ENCODE results near the gene NDP.

The NDP gene, protein sequence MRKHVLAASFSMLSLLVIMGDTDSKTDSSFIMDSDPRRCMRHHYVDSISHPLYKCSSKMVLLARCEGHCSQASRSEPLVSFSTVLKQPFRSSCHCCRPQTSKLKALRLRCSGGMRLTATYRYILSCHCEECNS

DNA sequence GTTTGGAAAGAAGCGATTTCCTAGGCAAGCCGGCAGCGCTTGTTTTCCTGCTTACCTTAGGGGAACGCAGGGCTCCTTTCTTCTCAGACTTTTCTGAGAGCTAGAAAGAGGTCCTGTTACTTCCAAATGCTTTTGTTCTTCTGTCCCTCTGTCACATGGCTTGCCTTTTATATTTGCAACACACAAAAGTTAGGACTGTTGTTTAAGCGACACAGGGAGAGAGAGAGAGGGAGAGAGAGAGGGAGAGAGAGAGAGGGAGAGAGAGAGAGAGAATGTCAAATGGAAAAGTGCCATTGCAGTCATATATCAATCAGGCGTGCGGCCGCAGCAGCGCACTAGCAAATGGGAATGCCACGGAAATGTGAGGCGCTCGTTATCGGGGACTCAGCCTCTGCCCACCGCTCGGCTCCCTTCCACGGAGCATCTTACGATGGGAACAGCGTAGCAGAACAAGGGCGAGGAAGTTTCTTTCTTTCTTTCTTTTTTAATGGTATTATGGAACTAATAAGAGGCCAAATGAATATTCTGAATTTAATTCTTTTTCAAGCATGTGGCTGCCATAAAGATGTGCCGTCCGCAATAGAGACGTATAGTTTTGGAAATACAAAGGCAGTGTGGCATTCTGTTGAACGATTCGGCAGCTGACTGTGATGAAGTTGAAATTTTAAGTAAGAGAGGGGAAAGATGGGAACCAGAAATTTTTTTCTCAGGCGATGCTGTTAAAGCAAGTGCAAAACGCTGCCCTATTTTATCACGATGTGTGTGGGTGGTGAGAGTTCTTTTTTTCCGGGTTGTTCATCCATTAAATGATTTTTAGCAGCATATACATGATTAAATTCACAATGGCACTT, at the start of gene NDP:
TSS of gene NDP (minus strand) at position 142 of the 851 bp plus-strand sequence. CDS start 14,745 bp downstream, outside the sequence.
- DNase-seq, result no peak

GRCh38 chrX:44022964-44023363, 49.8 kb upstream of the NDP start:
- DNase-seq, result no peak

DNA sequence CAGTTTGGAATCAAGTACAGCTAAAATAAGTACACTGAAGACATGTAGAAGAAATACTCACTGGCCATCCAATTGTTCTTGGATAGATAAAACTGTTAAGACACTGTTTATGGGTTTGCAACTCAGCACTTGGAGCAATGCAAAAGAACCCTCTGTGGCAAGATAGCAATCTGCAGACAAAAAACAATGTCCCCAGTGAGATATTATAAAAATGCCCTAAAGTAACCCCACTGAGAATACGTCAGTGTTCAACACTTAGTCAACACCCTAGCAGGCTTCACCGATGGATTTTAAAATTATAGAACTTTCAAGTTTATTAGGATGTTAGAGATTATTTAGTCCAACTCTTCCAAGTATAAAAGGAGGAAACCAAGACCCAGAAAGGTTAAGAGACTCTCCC, 47.5 kb upstream of the NDP start:
- DNase-seq, result no peak

DNA sequence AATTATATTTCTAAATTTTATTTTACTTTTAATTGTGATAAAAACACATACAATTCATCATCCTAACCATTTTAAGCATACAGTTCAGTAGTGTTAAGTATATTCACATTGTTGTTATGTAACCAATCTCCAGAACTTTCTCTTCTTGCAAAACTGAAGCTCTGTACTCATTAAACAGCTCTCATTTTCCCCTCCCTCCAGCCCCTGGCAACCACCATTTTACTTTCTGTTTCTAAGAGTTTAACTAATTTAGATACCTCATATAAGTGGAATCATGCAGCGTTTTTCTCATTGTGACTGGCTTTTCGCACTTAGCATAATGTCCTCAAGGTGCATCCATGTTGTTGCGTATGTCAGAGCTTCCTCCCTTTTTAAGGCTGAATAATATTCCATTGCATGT, 46.7 kb upstream of the NDP start:
- DNase-seq, result no peak

- no peak for DNase-seq
Observed at GRCh38 chrX:44017676-44018075, 44.5 kb upstream of the NDP start.

GRCh38 chrX:44016906-44017305, 43.7 kb upstream of the NDP start:
- no peak for DNase-seq

GRCh38 chrX:44012484-44013096, 39.4 kb upstream of the NDP start:
- DNase-seq, result no peak

DNA sequence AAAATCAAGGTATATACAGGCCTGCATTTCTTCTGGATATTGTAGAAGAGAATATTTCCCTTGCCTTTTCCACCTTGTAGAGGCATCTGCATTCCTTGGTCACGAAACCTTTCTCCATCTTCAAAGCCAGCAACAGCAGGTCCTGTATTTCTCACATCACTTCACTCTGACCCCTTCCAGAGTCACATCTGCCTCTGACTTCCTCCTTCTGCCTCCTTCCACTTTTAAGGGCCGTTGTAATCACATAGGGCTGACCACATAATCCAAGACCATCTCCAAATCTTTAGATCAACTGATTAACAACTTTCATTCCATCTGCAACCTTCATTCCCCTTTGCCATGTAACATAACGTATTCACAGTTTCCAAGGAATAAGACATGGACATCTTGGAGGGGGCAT, 38.3 kb upstream of the NDP start:
- DNase-seq, result no peak

DNA sequence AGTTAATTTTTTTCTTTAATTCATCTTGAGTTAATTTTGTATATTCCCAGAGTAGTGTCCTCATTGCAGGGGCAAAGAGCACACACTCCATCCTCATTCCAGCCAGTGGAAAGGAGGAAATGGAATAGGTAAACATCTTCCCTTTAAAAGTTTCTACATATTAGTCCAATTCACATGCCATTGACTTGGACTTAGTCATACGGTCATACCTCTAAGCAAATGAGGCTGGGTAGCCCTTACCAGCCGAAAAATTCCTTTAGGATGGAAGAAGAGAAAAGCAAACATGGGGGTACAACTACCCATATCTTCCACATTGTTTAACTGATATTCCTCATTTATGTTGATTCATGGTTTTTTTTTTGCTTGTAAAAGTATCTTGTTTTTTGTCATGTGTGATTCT, 37.4 kb upstream of the NDP start:
- DNase-seq, result no peak

- DNase-seq, result no peak
Observed at GRCh38 chrX:44006081-44006480, 32.9 kb upstream of the NDP start.

DNA sequence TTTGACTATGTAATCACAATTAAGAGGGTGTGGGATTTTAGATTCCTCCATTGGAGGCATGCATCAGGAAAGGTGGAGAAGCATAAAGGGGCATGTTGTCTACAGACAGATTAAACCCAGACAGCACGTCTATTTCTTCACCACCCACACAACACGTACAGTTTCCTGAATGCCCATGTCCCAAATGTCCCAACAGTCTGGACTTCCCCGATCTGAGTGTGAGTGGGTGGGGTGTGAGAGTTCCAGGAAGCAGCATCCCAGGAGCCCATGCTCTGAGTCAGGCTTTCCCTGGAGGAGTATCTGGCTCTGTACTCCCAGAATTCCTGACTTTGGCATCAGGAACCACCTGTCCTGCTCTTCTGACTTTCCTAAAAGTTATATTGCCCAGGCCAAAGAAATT, 30.8 kb upstream of the NDP start:
- DNase-seq, result no peak

- DNase-seq, result no peak
Observed at GRCh38 chrX:44002567-44002966, 29.4 kb upstream of the NDP start.

DNA sequence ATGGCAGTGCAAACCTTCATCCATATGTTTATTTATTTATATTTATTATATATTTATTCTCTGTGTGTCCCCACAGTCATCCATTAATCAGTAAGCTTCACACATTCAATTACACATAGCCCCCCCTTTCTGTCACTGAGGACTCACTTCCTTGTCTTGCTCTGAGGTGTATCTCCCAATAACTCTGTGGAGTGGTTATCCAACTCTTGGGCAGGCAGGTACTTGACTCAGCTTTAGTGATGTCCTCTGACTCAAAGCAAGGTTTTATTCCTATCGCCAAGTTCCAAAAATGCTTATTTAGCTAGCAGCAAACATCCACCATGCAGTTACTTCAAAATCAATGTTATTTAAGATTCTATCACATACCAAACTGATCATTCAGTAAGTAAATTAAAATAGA, 25.2 kb upstream of the NDP start:
- no peak for DNase-seq

- DNase-seq, result no peak
Observed at GRCh38 chrX:43996491-43996890, 23.3 kb upstream of the NDP start.

DNA sequence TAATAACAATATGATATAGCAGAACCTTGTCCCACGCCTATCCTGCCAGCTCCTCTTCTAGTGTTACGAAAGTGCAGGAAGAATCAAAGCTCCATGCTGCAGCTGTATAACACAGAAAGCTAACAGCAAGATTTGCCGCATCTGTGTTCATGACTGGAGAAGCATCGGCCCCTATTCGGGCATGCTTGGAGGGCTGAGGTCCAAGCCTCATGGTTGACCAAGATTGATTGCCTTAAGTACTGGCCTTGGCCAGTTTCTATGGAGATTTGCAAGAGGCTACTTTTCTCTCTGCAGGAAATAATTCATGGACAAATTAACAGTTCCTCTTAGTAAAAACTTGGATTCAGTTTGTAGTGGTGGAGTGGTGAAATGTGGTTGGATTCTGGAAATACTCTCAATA, 12.9 kb upstream of the NDP start:
- DNase-seq, result no peak

DNA sequence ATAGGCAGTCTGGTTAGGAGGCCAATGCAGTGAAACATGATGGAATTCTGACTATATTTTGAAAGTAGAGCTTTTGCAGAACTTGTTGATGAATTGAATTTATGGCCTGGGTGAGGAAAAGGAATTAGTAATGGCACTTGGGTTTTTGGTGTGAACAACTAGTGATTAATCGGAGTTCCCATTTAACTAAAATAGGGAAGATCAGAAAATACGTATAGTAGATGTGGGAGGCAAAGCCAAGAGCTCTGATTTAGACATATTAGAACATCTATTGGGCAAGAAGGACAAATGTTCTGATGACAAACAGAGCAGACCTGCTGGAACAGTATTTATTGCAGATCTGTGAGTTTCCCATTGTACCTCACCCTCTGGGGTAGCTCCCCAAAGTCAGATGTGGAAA, 12.3 kb upstream of the NDP start:
- no peak for DNase-seq

DNA sequence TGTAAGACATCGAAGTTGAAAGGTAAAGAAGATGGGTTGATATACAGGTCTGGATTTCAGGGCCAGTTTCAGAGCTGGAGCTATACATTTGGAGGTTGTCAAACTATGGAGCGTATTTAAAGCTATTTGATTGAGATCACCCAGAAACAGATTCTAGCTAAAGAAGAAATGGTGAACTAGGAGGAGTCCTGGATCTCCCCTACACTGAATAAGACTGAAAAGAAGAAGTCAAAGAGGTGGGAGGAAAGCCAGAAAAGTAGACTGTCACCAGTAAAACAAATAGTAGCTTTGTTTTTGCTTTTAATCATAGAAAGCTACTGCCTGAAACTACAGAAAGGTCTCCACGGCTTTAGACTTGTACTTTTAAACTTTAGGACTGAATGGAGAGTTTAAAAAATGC, 5.0 kb upstream of the NDP start:
- DNase-seq, result no peak

- DNase-seq, result no peak
Observed at GRCh38 chrX:43976205-43976604, 3.0 kb upstream of the NDP start.

GRCh38 chrX:43975796-43976195, 2.6 kb upstream of the NDP start:
- DNase-seq, result no peak

GRCh38 chrX:43974741-43975465, 1.7 kb upstream of the NDP start:
- no peak for DNase-seq

DNA sequence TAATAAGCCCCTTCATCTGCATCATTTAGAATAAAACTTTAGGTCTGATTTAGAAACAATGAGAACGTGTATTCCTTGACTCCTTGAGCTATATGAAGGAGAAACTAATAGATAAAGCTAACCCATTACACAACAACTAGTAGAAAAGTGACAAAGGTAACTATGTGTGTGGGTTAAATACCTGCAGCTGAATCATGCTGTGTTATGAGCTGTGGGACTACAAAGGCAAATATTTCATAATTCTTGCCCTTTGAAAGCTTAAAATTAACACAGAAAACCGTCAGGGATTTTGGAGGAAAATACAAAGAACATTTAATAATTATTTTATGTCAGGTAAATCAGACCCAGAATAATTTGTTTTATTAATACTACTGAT, 898 bp upstream of the NDP start:
- no peak for DNase-seq

DNA sequence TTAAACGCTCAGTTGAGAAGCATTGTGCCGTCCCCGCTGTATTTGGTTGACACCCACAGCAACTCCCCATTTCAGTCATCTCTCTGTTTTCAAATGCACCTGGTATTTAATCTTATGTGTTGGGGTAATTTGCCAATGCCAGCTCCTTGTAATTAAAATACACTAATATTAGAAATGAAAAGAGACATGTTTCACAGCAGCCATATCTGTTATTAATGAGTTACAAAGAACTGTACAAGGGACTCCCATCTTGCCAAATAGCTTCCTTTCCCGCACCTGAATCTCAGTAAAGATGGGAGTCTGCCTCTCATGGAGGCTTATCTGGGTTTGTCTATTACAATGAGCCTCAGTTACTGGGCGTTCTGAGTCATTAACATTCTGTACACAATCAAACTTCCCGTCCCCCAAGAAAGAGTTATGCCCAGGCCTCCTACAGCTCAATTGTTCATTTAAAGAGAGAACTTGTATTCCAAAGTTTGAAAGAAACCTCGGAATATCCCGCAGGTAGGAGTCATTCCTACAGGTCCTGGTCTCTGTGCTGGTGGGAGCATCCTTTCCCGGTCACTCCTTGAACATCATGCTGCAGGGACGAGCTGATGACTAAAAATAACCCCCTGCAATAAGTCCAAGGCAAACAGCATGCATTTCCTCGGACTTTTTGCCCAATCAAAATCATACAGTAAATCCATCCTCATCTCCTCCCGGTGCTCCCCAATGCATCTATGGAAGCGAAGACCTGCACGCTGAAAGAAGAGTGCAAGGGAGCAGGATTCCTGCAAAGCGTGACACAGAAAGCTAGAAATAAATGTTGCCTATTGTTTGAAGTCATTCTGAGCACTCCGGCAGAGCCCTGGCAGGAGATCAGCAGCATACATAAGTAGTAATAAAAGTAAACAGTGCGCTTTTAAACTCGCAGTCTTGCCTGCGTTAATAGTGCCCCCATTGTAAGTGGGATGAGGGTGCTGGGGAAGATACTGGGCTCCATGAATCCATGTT, 926 bp downstream of the NDP start:
- DNase-seq, result no peak

All from left hindlimb (tissue), 1 donor.